H1 (cell line): ENCODE data around the gene ZNF486. TPM values are rescaled to one million over a fixed set of nuclear protein-coding genes. Genes with fewer than 3 reads are reported as not detected.

ENCODE experiments used
- FOSL1 ChIP-seq: IDR thresholded peaks from 2 replicates; pipeline ENCODE4 v1.6.1; 2011; ENCODE audit warnings: mild to moderate bottlenecking, low read depth, low read length, moderate library complexity; ENCODE audit not compliant: insufficient read depth
- POLR2A ChIP-seq, 2 experiments: IDR thresholded peaks; 1 replicate in 1 of 2; 2 replicates in 1 of 2; pipeline ENCODE4 v1.6.1; 2011; ENCODE audit warnings: low read depth in 2 of 2, low read length in 2 of 2, mild to moderate bottlenecking in 2 of 2; ENCODE audit errors: control extremely low read depth in 1 of 2
- SP1 ChIP-seq: IDR thresholded peaks from 2 replicates; pipeline ENCODE4 v1.6.1; 2011; ENCODE audit warnings: low read depth, low read length
- SP4 ChIP-seq: IDR thresholded peaks from 2 replicates; pipeline ENCODE4 v1.6.1; 2012; ENCODE audit warnings: low read length, inconsistent platforms
- polyA plus RNA-seq, 7 experiments: library from polyadenylated mRNA; depleted of rRNA in 3 of 7; stranded (reverse) in 5 of 7; unstranded in 2 of 7; fragments of >200 nt in 5 of 7; fragments of 200-250 nt in 2 of 7; gene quantifications; 1 replicate in 5 of 7; 2 replicates in 1 of 7; 4 replicates in 1 of 7; pipeline versions ENCODE4 v1.2.1 to v1.2.3, GENCODE V29; 2011 to 2013; ENCODE audit warnings: missing spikeins in 2 of 7, mixed read lengths in 2 of 7
- total RNA-seq: library from RNA; stranded (reverse); fragmentation: NEBNext Ultra II Directional; extraction: Animal tissue kit (Norgen Biotek cat#: 25700); gene quantifications from 2 replicates; pipeline ENCODE4 v1.2.1, GENCODE V29; 2021

ZNF486 gene
- total and polyA plus RNA-seq, 2 of the 8 experiments (the other 6 are each of a cell fraction or from before 2014, with no cell fraction given), result 10.7 to 23.4 TPM

- peak; percentile 90 to 96 for TF ChIP-seq POLR2A (IDR thresholded peaks at IDR 0.05; ENCODE audit: control extremely low read depth in 1 of 2, low read depth in 2 of 2, low read length in 2 of 2)
- peak; percentile 96 for TF ChIP-seq SP1
- no peak for TF ChIP-seq SP4
- no peak for TF ChIP-seq FOSL1
Observed at GRCh38 chr19:20237773-20238623, 71.0 kb downstream of the ZNF486 start (continued).
